Mesenchymal stem cell (in vitro differentiated cells and primary cell): ENCODE measurements around the gene OSM.

Experiments
- DNase-seq: peaks from one replicate; pipeline ENCODE4 v3.0.0-alpha.2; 2013
- H2AFZ ChIP-seq: one replicate; pipeline ENCODE4 v1.6.1; 2013; ENCODE audit warnings: low read depth, mild to moderate bottlenecking, control low read depth, inconsistent platforms, low read length, moderate library complexity
- H2AK5ac ChIP-seq: 2 replicates; pipeline ENCODE4 v1.6.1; 2013; ENCODE audit warnings: low read length, moderate library complexity, mild to moderate bottlenecking, inconsistent platforms; ENCODE audit not compliant: severe bottlenecking
- H2BK120ac ChIP-seq: one replicate; pipeline ENCODE4 v1.6.1; 2013; ENCODE audit warnings: low read depth, mild to moderate bottlenecking, inconsistent platforms, low read length, moderate library complexity
- H2BK12ac ChIP-seq, 2 experiments: one replicate each; pipeline ENCODE4 v1.6.1; 2013; ENCODE audit warnings: inconsistent platforms in 2 of 2, low read length in 2 of 2, mild to moderate bottlenecking in 2 of 2, moderate library complexity in 2 of 2, control low read depth in 1 of 2
- H2BK15ac ChIP-seq: one replicate; pipeline ENCODE4 v1.6.1; 2013; ENCODE audit warnings: mild to moderate bottlenecking, low read depth, inconsistent platforms; ENCODE audit not compliant: poor library complexity, severe bottlenecking
- H2BK5ac ChIP-seq: 2 replicates; pipeline ENCODE4 v1.6.1; 2013; ENCODE audit warnings: low read depth, mild to moderate bottlenecking, low read length, control low read depth, inconsistent platforms; ENCODE audit not compliant: poor library complexity, severe bottlenecking
- H3K14ac ChIP-seq, 2 experiments: one replicate each; pipeline ENCODE4 v1.6.1; 2013; ENCODE audit warnings: inconsistent platforms in 2 of 2, low read length in 2 of 2, control low read depth in 1 of 2, mild to moderate bottlenecking in 1 of 2, moderate library complexity in 1 of 2
- H3K18ac ChIP-seq, 2 experiments: one replicate each; pipeline ENCODE4 v1.6.1; 2013; ENCODE audit warnings: inconsistent platforms in 2 of 2, low read length in 2 of 2, control low read depth in 1 of 2, low read depth in 1 of 2, mild to moderate bottlenecking in 1 of 2
- H3K23ac ChIP-seq, 2 experiments: one replicate each; pipeline ENCODE4 v1.6.1; 2013; ENCODE audit warnings: inconsistent platforms in 2 of 2, low read length in 2 of 2, mild to moderate bottlenecking in 2 of 2, moderate library complexity in 2 of 2, control low read depth in 1 of 2
- H3K27ac ChIP-seq: 2 replicates; pipeline ENCODE4 v1.5.1; 2013; ENCODE audit warnings: mild to moderate bottlenecking, moderate library complexity, low read length, control low read depth, inconsistent platforms; ENCODE audit not compliant: poor library complexity, severe bottlenecking
- H3K27me3 ChIP-seq, 2 experiments: 2 replicates each; pipeline versions ENCODE4 v1.6.1 to v1.7.0; 2013; ENCODE audit warnings: low read length in 2 of 2, mild to moderate bottlenecking in 2 of 2, moderate library complexity in 2 of 2, control low read depth in 1 of 2, inconsistent platforms in 1 of 2; ENCODE audit not compliant: control insufficient read depth in 1 of 2, insufficient read depth in 1 of 2
- H3K36me3 ChIP-seq, 2 experiments: 2 replicates each; pipeline versions ENCODE4 v1.6.1 to v1.7.0; 2013; ENCODE audit warnings: low read length in 2 of 2, control low read depth in 1 of 2, inconsistent platforms in 1 of 2, low read depth in 1 of 2, mild to moderate bottlenecking in 1 of 2; ENCODE audit not compliant: insufficient read depth in 2 of 2, control insufficient read depth in 1 of 2
- H3K4ac ChIP-seq, 2 experiments: one replicate each; pipeline ENCODE4 v1.6.1; 2013; ENCODE audit warnings: inconsistent platforms in 2 of 2, low read length in 2 of 2, mild to moderate bottlenecking in 2 of 2, moderate library complexity in 2 of 2, control low read depth in 1 of 2, low read depth in 1 of 2
- H3K4me1 ChIP-seq: 2 replicates; pipeline ENCODE4 v1.6.1; 2013; ENCODE audit warnings: low read depth, low read length, control low read depth; ENCODE audit not compliant: control insufficient read depth, insufficient read depth
- H3K4me2 ChIP-seq: 2 replicates; pipeline ENCODE4 v1.6.1; 2013; ENCODE audit warnings: low read length, mild to moderate bottlenecking, inconsistent platforms; ENCODE audit not compliant: poor library complexity, severe bottlenecking
- H3K4me3 ChIP-seq, 2 experiments: 2 replicates each; pipeline versions ENCODE4 v1.5.1 to v1.7.0; 2013; ENCODE audit warnings: low read length in 2 of 2, mild to moderate bottlenecking in 2 of 2, control low read depth in 1 of 2, low read depth in 1 of 2; ENCODE audit not compliant: insufficient read depth in 1 of 2
- H3K79me1 ChIP-seq: replicated peaks from 2 replicates; pipeline ENCODE4 v1.6.1; 2013; ENCODE audit warnings: mild to moderate bottlenecking, control low read depth, low read length, inconsistent platforms; ENCODE audit not compliant: poor library complexity, severe bottlenecking
- H3K9ac ChIP-seq: 2 replicates; pipeline ENCODE4 v1.7.0; 2013; ENCODE audit warnings: mild to moderate bottlenecking, low read length, moderate library complexity
- H3K9me3 ChIP-seq: 2 replicates; pipeline ENCODE4 v1.7.0; 2013; ENCODE audit warnings: mild to moderate bottlenecking, low read length; ENCODE audit not compliant: control insufficient read depth
- H4K8ac ChIP-seq: one replicate; pipeline ENCODE4 v1.6.1; 2013; ENCODE audit warnings: inconsistent platforms, mild to moderate bottlenecking, low read length, moderate library complexity
- H4K91ac ChIP-seq: one replicate; pipeline ENCODE4 v1.6.1; 2013; ENCODE audit warnings: mild to moderate bottlenecking, low read length, inconsistent platforms
- WGBS: methylation state at CpG from one replicate; pipeline ENCODE4 v1.1.7; 2013; ENCODE audit warnings: mixed read lengths; 5-methylcytosine and 5-hydroxymethylcytosine counted together

Gene OSM

GRCh38 chr22:30220338-30221012 lies 46.2 kb downstream of the OSM start:
- Histone ChIP-seq H3K79me1 (no peaks in the 10 kb centered on the region), H3K9ac (no peak overlapping the region), H4K8ac (no peak overlapping the region), H3K4me1 (peaks cover 19% of the 10 kb centered on the region), H3K14ac (no peak overlapping the region), H2AFZ (no peak overlapping the region), H3K23ac (no peak overlapping the region), H2BK15ac (no peak overlapping the region), H2BK12ac (no peak overlapping the region), H3K27ac (no peak overlapping the region), H3K4me2 (no peak overlapping the region), H2AK5ac (peak overlapping the region; percentile 25), H3K18ac (no peak overlapping the region), H3K4ac (no peak overlapping the region), H2BK5ac (no peak overlapping the region), H3K27me3 (peaks cover 0 to 45% of the 10 kb centered on the region in 2 experiments), H2BK120ac (no peak overlapping the region), H4K91ac (no peak overlapping the region), H3K36me3 (no peaks in the 10 kb centered on the region), H3K4me3 (no peak overlapping the region), H3K9me3 (peaks cover 3% of the 10 kb centered on the region)
- WGBS: 92% methylated on average over 6 of the region's 7 CpGs
- no peak for DNase-seq

- H3K27ac ChIP-seq: no peak overlapping the region
- H4K91ac ChIP-seq: no peak overlapping the region
- no peak overlapping the region for H3K14ac ChIP-seq
- H3K4ac ChIP-seq: no peak overlapping the region
- DNase-seq: no peak
- H2BK5ac ChIP-seq: no peak overlapping the region
- H3K18ac ChIP-seq: no peak overlapping the region
- no peak overlapping the region for H2BK12ac ChIP-seq
- no peaks in the 10 kb centered on the region for H3K36me3 ChIP-seq
- H3K79me1 ChIP-seq: no peaks in the 10 kb centered on the region
- H3K23ac ChIP-seq: no peak overlapping the region
- no peak overlapping the region for H3K9ac ChIP-seq
- H3K9me3 ChIP-seq: no peaks in the 10 kb centered on the region
- H3K4me3 ChIP-seq: no peak overlapping the region
- H2BK15ac ChIP-seq: no peak overlapping the region
- H2AK5ac ChIP-seq: no peak overlapping the region
- peaks cover 0 to 49% of the 10 kb centered on the region in 2 experiments for H3K27me3 ChIP-seq
- H2AFZ ChIP-seq: no peak overlapping the region
- H4K8ac ChIP-seq: no peak overlapping the region
- H2BK120ac ChIP-seq: no peak overlapping the region
- H3K4me2 ChIP-seq: no peak overlapping the region
- H3K4me1 ChIP-seq: peaks cover 22% of the 10 kb centered on the region
Observed at GRCh38 chr22:30219668-30220278, 46.9 kb downstream of the OSM start.

- Histone ChIP-seq H2AFZ (no peak overlapping the region), H3K23ac (no peak overlapping the region), H3K9ac (no peak overlapping the region), H2BK15ac (no peak overlapping the region), H3K4ac (no peak overlapping the region), H3K79me1 (no peaks in the 10 kb centered on the region), H3K4me1 (peaks cover 17% of the 10 kb centered on the region), H2AK5ac (no peak overlapping the region), H2BK12ac (no peak overlapping the region), H4K8ac (no peak overlapping the region), H2BK120ac (no peak overlapping the region), H3K18ac (no peak overlapping the region), H3K4me2 (no peak overlapping the region), H3K36me3 (no peaks in the 10 kb centered on the region), H3K27ac (no peak overlapping the region), H3K14ac (no peak overlapping the region), H3K27me3 (peaks cover 0 to 51% of the 10 kb centered on the region in 2 experiments), H4K91ac (no peak overlapping the region), H2BK5ac (no peak overlapping the region), H3K9me3 (no peaks in the 10 kb centered on the region), H3K4me3 (no peak overlapping the region)
- WGBS: 86% methylated on average over 7 of the region's 8 CpGs
- DNase-seq: no peak
Observed at GRCh38 chr22:30219049-30219654, 47.5 kb downstream of the OSM start.
